A549 (cell line): Measurements from ENCODE around the gene FLT3LG. TPM values are rescaled to one million over a fixed set of nuclear protein-coding genes. Genes with fewer than 3 reads are reported as not detected.

Experiments used
- CBX2 ChIP-seq: fragments of 200-600 bp; sonication (generic); IDR thresholded peaks from 2 replicates; pipeline ENCODE4 v1.6.1; 2016; ENCODE audit warnings: low read depth, mild to moderate bottlenecking, borderline replicate concordance
- CEBPB ChIP-seq, 2 experiments: fragments of >200 bp in 1 of 2; sonication (Bioruptor Twin) in 1 of 2; formaldehyde crosslinking in 1 of 2; IDR thresholded peaks; 2 replicates each; pipeline ENCODE4 v1.6.1; 2012 to 2016
- EP300 ChIP-seq, 2 experiments: fragments of >200 bp; sonication (Bioruptor Twin); formaldehyde crosslinking; IDR thresholded peaks; 2 replicates in 1 of 2; 3 replicates in 1 of 2; pipeline ENCODE4 v1.6.1; 2016 to 2017
- ESRRA ChIP-seq: fragments of 150-350 bp; IDR thresholded peaks from 2 replicates; pipeline ENCODE4 v1.6.1; 2014; ENCODE audit warnings: mild to moderate bottlenecking, low read length, borderline replicate concordance
- FOSB ChIP-seq: fragments of 250-450 bp; sonication (Bioruptor Pico); IDR thresholded peaks from 2 replicates; pipeline ENCODE4 v1.5.0; 2020; ENCODE audit warnings: mild to moderate bottlenecking, moderate library complexity
- FOXS1 ChIP-seq: fragments of 250-450 bp; sonication (Bioruptor Pico); IDR thresholded peaks from 2 replicates; pipeline ENCODE4 v1.5.0; 2020; ENCODE audit warnings: mild to moderate bottlenecking, moderate library complexity
- GATA3 ChIP-seq: IDR thresholded peaks from 2 replicates; pipeline ENCODE4 v1.6.1; 2012; ENCODE audit warnings: borderline replicate concordance
- HDAC2 ChIP-seq: fragments of 200-600 bp; sonication (generic); IDR thresholded peaks from 2 replicates; pipeline ENCODE4 v1.6.1; 2016
- HOXA7 ChIP-seq: fragments of 250-450 bp; sonication (Bioruptor Pico); IDR thresholded peaks from 2 replicates; pipeline ENCODE4 v1.5.0; 2020; ENCODE audit warnings: mild to moderate bottlenecking, moderate library complexity
- HOXB13 ChIP-seq: fragments of 250-450 bp; sonication (Bioruptor Pico); IDR thresholded peaks from 2 replicates; pipeline ENCODE4 v1.5.0; 2020; ENCODE audit warnings: low read depth, mild to moderate bottlenecking, moderate library complexity
- HOXB5 ChIP-seq: fragments of 250-450 bp; sonication (Bioruptor Pico); IDR thresholded peaks from 2 replicates; pipeline ENCODE4 v1.5.0; 2020; ENCODE audit warnings: mild to moderate bottlenecking, moderate library complexity
- JUN ChIP-seq, 2 experiments: fragments of >200 bp; sonication (Bioruptor Twin); formaldehyde crosslinking; IDR thresholded peaks; 2 replicates in 1 of 2; 3 replicates in 1 of 2; pipeline ENCODE4 v1.6.1; 2016 to 2017
- JUNB ChIP-seq: fragments of >200 bp; sonication (Bioruptor Twin); formaldehyde crosslinking; IDR thresholded peaks from 2 replicates; pipeline ENCODE4 v1.6.1; 2016
- MAZ ChIP-seq: fragments of 150-350 bp; IDR thresholded peaks from 2 replicates; pipeline ENCODE4 v1.6.1; 2014; ENCODE audit warnings: antibody characterized with exemption, low read depth, low read length, borderline replicate concordance
- PHF8 ChIP-seq: fragments of 200-600 bp; sonication (generic); IDR thresholded peaks from 2 replicates; pipeline ENCODE4 v1.6.1; 2016; ENCODE audit warnings: low read depth, mild to moderate bottlenecking, antibody characterized with exemption, moderate library complexity, borderline replicate concordance
- POLR2AphosphoS2 ChIP-seq: conservative IDR thresholded peaks from 2 replicates; pipeline ENCODE4 v1.6.1; 2012; ENCODE audit warnings: low read length, improper control_type of control experiment, inconsistent platforms
- RAD21 ChIP-seq, 2 experiments: fragments of >200 bp in 1 of 2; sonication (Bioruptor Twin) in 1 of 2; formaldehyde crosslinking in 1 of 2; IDR thresholded peaks in 1 of 2; conservative IDR thresholded peaks in 1 of 2; 2 replicates in 1 of 2; 3 replicates in 1 of 2; pipeline ENCODE4 v1.6.1; 2012 to 2018; ENCODE audit warnings: inconsistent platforms in 1 of 2
- RARB ChIP-seq: fragments of 250-450 bp; sonication (Bioruptor Pico); IDR thresholded peaks from 2 replicates; pipeline ENCODE4 v1.8.0; 2021; ENCODE audit warnings: mild to moderate bottlenecking, moderate library complexity
- RCOR1 ChIP-seq: fragments of 150-350 bp; IDR thresholded peaks from 2 replicates; pipeline ENCODE4 v1.6.1; 2014; ENCODE audit warnings: antibody characterized with exemption, low read length, low read depth
- SMC3 ChIP-seq: fragments of >200 bp; sonication (Bioruptor Twin); formaldehyde crosslinking; IDR thresholded peaks from 3 replicates; pipeline ENCODE4 v1.6.1; 2018; ENCODE audit warnings: inconsistent platforms
- SREBF2 ChIP-seq: fragments of 450-650 bp; IDR thresholded peaks from 2 replicates; pipeline ENCODE4 v1.6.1; 2014; ENCODE audit warnings: mild to moderate bottlenecking, moderate library complexity
- ZFP36 ChIP-seq: fragments of 450-650 bp; IDR thresholded peaks from 2 replicates; pipeline ENCODE4 v1.6.1; 2014; ENCODE audit warnings: borderline replicate concordance; ENCODE audit not compliant: partially characterized antibody
- ZNF302 ChIP-seq: fragments of 250-450 bp; sonication (Bioruptor Pico); IDR thresholded peaks from 2 replicates; pipeline ENCODE4 v1.9.0; 2021; ENCODE audit warnings: inconsistent platforms, mild to moderate bottlenecking, moderate library complexity
- ZSCAN20 ChIP-seq: fragments of 250-450 bp; sonication (Bioruptor Pico); IDR thresholded peaks from 2 replicates; pipeline ENCODE4 v1.8.0; 2022; ENCODE audit warnings: mild to moderate bottlenecking, moderate library complexity
- polyA plus RNA-seq, 4 experiments: library from polyadenylated mRNA; depleted of rRNA in 3 of 4; stranded (reverse); fragments of >200 nt; fragmentation: RNase III in 1 of 4; extraction: RNeasy Plus Mini Kit Qiagen cat#74134 plus additional on column Dnase treatment in 1 of 4; gene quantifications; 2 replicates in 3 of 4; 3 replicates in 1 of 4; pipeline ENCODE4 v1.2.3, GENCODE V29; 2011 to 2017
- TF ChIP-seq, protein P1 (sequence below): fragments of 200-600 bp; sonication (generic); IDR thresholded peaks from 2 replicates; pipeline ENCODE4 v1.6.1; 2016; ENCODE audit warnings: antibody characterized with exemption, mild to moderate bottlenecking, moderate library complexity
- TF ChIP-seq, protein P2 (sequence below): fragments of >200 bp; sonication (Bioruptor Twin); formaldehyde crosslinking; IDR thresholded peaks from 3 replicates; pipeline ENCODE4 v1.5.1; 2016
- TF ChIP-seq, protein P3 (sequence below): fragments of 250-450 bp; sonication (Bioruptor Pico); IDR thresholded peaks from 2 replicates; pipeline ENCODE4 v1.5.0; 2021; ENCODE audit warnings: mild to moderate bottlenecking, moderate library complexity, borderline replicate concordance
- TF ChIP-seq, protein P4 (sequence below): fragments of >200 bp; sonication (Bioruptor Twin); formaldehyde crosslinking; IDR thresholded peaks from 2 replicates; pipeline ENCODE4 v1.6.1; 2016
- TF ChIP-seq, protein P5 (sequence below): IDR thresholded peaks from 2 replicates; pipeline ENCODE4 v1.6.1; 2012
- TF ChIP-seq, protein P6 (sequence below): fragments of 450-650 bp; IDR thresholded peaks from 2 replicates; pipeline ENCODE4 v1.6.1; 2014; ENCODE audit warnings: antibody characterized with exemption
- TF ChIP-seq, protein P7 (sequence below): fragments of >200 bp; sonication (Bioruptor Twin); formaldehyde crosslinking; IDR thresholded peaks from 3 replicates; pipeline ENCODE4 v1.6.1; 2016

Gene FLT3LG
- polyA plus RNA-seq, 2 of the 4 experiments (the other 2 are of a cell fraction): 0.58 to 0.99 TPM

DNA sequence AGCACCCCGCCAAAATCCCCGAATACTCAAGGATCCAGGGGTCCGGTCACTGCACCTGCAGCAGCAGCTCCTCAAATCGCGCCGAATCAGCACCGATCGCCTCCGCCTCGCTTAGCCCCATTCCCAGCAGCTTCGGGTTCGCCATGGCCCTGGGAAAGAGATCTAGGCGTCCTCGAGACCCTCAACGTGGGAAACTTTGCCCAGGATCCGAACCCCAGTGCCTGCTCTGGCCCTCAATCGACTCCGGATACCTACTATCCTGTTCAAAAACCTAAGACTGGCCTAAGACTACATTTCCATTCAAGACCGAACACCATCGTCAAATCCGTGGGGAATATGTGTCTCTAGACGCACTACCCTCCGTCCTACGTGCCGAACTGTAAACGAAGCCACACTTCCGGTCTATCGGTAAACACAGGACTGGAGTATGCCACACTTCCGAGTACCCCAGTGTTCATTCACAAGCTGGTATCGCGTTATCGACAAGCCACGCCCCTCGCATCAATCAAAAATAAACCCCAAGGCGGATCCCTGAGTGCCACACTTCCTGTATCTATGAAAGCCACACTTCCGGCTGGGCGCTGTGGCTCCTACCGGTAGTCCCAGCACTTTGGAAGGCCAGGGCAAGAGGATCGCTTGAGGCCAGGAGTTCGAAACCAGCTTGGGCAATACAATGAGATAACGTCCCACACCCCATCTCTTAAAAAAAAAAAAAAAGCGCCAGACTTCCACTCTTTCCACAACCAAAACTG, 22.4 kb upstream of the FLT3LG start, which contains the start of gene PIH1D1 (continued):
- TF ChIP-seq RAD21 (conservative IDR thresholded peaks at IDR 0.05 in 1 of 2, IDR thresholded peaks at IDR 0.05 in 1 of 2): no peak
- no peak for TF ChIP-seq HOXB13 (CRISPR knock-in tag)
- TF ChIP-seq, protein P1, sequence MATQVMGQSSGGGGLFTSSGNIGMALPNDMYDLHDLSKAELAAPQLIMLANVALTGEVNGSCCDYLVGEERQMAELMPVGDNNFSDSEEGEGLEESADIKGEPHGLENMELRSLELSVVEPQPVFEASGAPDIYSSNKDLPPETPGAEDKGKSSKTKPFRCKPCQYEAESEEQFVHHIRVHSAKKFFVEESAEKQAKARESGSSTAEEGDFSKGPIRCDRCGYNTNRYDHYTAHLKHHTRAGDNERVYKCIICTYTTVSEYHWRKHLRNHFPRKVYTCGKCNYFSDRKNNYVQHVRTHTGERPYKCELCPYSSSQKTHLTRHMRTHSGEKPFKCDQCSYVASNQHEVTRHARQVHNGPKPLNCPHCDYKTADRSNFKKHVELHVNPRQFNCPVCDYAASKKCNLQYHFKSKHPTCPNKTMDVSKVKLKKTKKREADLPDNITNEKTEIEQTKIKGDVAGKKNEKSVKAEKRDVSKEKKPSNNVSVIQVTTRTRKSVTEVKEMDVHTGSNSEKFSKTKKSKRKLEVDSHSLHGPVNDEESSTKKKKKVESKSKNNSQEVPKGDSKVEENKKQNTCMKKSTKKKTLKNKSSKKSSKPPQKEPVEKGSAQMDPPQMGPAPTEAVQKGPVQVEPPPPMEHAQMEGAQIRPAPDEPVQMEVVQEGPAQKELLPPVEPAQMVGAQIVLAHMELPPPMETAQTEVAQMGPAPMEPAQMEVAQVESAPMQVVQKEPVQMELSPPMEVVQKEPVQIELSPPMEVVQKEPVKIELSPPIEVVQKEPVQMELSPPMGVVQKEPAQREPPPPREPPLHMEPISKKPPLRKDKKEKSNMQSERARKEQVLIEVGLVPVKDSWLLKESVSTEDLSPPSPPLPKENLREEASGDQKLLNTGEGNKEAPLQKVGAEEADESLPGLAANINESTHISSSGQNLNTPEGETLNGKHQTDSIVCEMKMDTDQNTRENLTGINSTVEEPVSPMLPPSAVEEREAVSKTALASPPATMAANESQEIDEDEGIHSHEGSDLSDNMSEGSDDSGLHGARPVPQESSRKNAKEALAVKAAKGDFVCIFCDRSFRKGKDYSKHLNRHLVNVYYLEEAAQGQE: peak; percentile 86
- no peak for TF ChIP-seq HOXA7 (CRISPR knock-in tag)
- TF ChIP-seq, protein P2, sequence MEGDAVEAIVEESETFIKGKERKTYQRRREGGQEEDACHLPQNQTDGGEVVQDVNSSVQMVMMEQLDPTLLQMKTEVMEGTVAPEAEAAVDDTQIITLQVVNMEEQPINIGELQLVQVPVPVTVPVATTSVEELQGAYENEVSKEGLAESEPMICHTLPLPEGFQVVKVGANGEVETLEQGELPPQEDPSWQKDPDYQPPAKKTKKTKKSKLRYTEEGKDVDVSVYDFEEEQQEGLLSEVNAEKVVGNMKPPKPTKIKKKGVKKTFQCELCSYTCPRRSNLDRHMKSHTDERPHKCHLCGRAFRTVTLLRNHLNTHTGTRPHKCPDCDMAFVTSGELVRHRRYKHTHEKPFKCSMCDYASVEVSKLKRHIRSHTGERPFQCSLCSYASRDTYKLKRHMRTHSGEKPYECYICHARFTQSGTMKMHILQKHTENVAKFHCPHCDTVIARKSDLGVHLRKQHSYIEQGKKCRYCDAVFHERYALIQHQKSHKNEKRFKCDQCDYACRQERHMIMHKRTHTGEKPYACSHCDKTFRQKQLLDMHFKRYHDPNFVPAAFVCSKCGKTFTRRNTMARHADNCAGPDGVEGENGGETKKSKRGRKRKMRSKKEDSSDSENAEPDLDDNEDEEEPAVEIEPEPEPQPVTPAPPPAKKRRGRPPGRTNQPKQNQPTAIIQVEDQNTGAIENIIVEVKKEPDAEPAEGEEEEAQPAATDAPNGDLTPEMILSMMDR: no peak
- no peak for TF ChIP-seq JUNB
- TF ChIP-seq, protein P3, sequence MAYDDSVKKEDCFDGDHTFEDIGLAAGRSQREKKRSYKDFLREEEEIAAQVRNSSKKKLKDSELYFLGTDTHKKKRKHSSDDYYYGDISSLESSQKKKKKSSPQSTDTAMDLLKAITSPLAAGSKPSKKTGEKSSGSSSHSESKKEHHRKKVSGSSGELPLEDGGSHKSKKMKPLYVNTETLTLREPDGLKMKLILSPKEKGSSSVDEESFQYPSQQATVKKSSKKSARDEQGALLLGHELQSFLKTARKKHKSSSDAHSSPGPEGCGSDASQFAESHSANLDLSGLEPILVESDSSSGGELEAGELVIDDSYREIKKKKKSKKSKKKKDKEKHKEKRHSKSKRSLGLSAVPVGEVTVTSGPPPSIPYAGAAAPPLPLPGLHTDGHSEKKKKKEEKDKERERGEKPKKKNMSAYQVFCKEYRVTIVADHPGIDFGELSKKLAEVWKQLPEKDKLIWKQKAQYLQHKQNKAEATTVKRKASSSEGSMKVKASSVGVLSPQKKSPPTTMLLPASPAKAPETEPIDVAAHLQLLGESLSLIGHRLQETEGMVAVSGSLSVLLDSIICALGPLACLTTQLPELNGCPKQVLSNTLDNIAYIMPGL (CRISPR knock-in tag): no peak
- TF ChIP-seq SMC3: no peak
- no peak for TF ChIP-seq ZSCAN20
- TF ChIP-seq PHF8: peak; percentile 60; the same call in 1 of the 2 replicates
- TF ChIP-seq, protein P4, sequence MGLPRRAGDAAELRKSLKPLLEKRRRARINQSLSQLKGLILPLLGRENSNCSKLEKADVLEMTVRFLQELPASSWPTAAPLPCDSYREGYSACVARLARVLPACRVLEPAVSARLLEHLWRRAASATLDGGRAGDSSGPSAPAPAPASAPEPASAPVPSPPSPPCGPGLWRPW: no peak
- TF ChIP-seq, protein P5, sequence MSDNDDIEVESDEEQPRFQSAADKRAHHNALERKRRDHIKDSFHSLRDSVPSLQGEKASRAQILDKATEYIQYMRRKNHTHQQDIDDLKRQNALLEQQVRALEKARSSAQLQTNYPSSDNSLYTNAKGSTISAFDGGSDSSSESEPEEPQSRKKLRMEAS: peak; percentile 94
- peak; percentile 49; the same call in 1 of the 2 replicates for TF ChIP-seq FOSB (CRISPR knock-in tag)
- TF ChIP-seq MAZ: peak; percentile 7; the same call in 1 of the 2 replicates
- peak in 1 of 2 experiments; percentile 85; a peak in 4 of 5 replicates for TF ChIP-seq JUN (IDR thresholded peaks at IDR 0.05)
- no peak for TF ChIP-seq POLR2AphosphoS2
- TF ChIP-seq, protein P6, sequence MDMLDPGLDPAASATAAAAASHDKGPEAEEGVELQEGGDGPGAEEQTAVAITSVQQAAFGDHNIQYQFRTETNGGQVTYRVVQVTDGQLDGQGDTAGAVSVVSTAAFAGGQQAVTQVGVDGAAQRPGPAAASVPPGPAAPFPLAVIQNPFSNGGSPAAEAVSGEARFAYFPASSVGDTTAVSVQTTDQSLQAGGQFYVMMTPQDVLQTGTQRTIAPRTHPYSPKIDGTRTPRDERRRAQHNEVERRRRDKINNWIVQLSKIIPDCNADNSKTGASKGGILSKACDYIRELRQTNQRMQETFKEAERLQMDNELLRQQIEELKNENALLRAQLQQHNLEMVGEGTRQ: no peak
- TF ChIP-seq RARB: no peak
- TF ChIP-seq ZNF302: no peak
- TF ChIP-seq CBX2: no peak
- TF ChIP-seq, protein P7, sequence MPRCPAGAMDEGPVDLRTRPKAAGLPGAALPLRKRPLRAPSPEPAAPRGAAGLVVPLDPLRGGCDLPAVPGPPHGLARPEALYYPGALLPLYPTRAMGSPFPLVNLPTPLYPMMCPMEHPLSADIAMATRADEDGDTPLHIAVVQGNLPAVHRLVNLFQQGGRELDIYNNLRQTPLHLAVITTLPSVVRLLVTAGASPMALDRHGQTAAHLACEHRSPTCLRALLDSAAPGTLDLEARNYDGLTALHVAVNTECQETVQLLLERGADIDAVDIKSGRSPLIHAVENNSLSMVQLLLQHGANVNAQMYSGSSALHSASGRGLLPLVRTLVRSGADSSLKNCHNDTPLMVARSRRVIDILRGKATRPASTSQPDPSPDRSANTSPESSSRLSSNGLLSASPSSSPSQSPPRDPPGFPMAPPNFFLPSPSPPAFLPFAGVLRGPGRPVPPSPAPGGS: peak; percentile 86
- peak; percentile 96 for TF ChIP-seq RCOR1
- no peak for TF ChIP-seq ZFP36
- TF ChIP-seq EP300 (IDR thresholded peaks at IDR 0.05): no peak
- no peak for TF ChIP-seq ESRRA
- peak; percentile 37 for TF ChIP-seq GATA3
- no peak for TF ChIP-seq SREBF2
- TF ChIP-seq HOXB5: peak; percentile 100
- TF ChIP-seq HDAC2: no peak
- TF ChIP-seq FOXS1 (CRISPR knock-in tag): 0 out of 2 replicates have a peak, but pooled peaks have one; percentile 10
- TF ChIP-seq CEBPB (IDR thresholded peaks at IDR 0.05): no peak
